ENCODE results near the gene VIPR1. TPM values are rescaled to one million over a fixed set of nuclear protein-coding genes. Genes with fewer than 3 reads are reported as not detected.
A peak's percentile ranks its signal among the peaks of the same experiment; 100 is the strongest.

Gene VIPR1
- total and polyA plus RNA-seq, 2 donors (not counting 1 experiment from before 2014, with no cell fraction given), result 0.11 TPM; not detected in 1

GRCh38 chr3:42557854-42558253 lies 55.4 kb downstream of the VIPR1 start:
- Histone ChIP-seq H3K4me1 (ENCODE audit: control insufficient read depth, extremely low read depth, insufficient read depth, low read length) (no peaks in the 10 kb centered on the region), H2AFZ (ENCODE audit: low read length) (no peak overlapping the region), H3K9ac (ENCODE audit: insufficient read depth, low read length) (no peak overlapping the region), H3K27me3 (ENCODE audit: control insufficient read depth, insufficient read depth, low read length) (no peaks in the 10 kb centered on the region), H3K4me3 (replicated peaks in 1 of 4; ENCODE audit: control extremely low read depth in 1 of 4, insufficient read depth in 1 of 4, low read depth in 3 of 4, low read length in 4 of 4) (no peak overlapping the region), H4K20me1 (ENCODE audit: control insufficient read depth, extremely low read depth, insufficient read depth, low read length) (no peaks in the 10 kb centered on the region), H3K27ac (ENCODE audit: insufficient read depth, low read length) (no peak overlapping the region), H3K4me2 (ENCODE audit: extremely low read depth, insufficient read depth, low read length) (no peak overlapping the region), H3K36me3 (ENCODE audit: control insufficient read depth, insufficient read depth, low read length) (peaks cover 7% of the 10 kb centered on the region), H3K9me3 (ENCODE audit: control insufficient read depth, insufficient read depth, low read depth, low read length) (no peaks in the 10 kb centered on the region), H3K79me2 (ENCODE audit: control insufficient read depth, insufficient read depth, low read length) (no peaks in the 10 kb centered on the region)
- no peak for TF ChIP-seq EZH2 (IDR thresholded peaks at IDR 0.05; ENCODE audit: low read length, missing control alignments)
- no peak for TF ChIP-seq CTCF (conservative IDR thresholded peaks at IDR 0.05 in 1 of 2, IDR thresholded peaks at IDR 0.05 in 1 of 2; ENCODE audit: low read depth in 1 of 2, low read length in 2 of 2)
- no peak for DNase-seq (ENCODE audit: low read depth in 2 of 2)

GRCh38 chr3:42562047-42562907 lies 59.8 kb downstream of the VIPR1 start:
- Histone ChIP-seq H3K4me3 (replicated peaks in 1 of 4; ENCODE audit: control extremely low read depth in 1 of 4, insufficient read depth in 1 of 4, low read depth in 3 of 4, low read length in 4 of 4) (no peak overlapping the region), H3K9me3 (ENCODE audit: control insufficient read depth, insufficient read depth, low read depth, low read length) (no peaks in the 10 kb centered on the region), H2AFZ (ENCODE audit: low read length) (no peak overlapping the region), H3K36me3 (ENCODE audit: control insufficient read depth, insufficient read depth, low read length) (peaks cover 4% of the 10 kb centered on the region), H4K20me1 (ENCODE audit: control insufficient read depth, extremely low read depth, insufficient read depth, low read length) (no peaks in the 10 kb centered on the region), H3K4me2 (ENCODE audit: extremely low read depth, insufficient read depth, low read length) (no peak overlapping the region), H3K4me1 (ENCODE audit: control insufficient read depth, extremely low read depth, insufficient read depth, low read length) (no peaks in the 10 kb centered on the region), H3K9ac (ENCODE audit: insufficient read depth, low read length) (no peak overlapping the region), H3K79me2 (ENCODE audit: control insufficient read depth, insufficient read depth, low read length) (no peaks in the 10 kb centered on the region), H3K27me3 (ENCODE audit: control insufficient read depth, insufficient read depth, low read length) (no peaks in the 10 kb centered on the region), H3K27ac (ENCODE audit: insufficient read depth, low read length) (no peak overlapping the region)
- no peak for TF ChIP-seq EZH2 (IDR thresholded peaks at IDR 0.05; ENCODE audit: low read length, missing control alignments)
- TF ChIP-seq CTCF (conservative IDR thresholded peaks at IDR 0.05 in 1 of 2, IDR thresholded peaks at IDR 0.05 in 1 of 2; ENCODE audit: low read depth in 1 of 2, low read length in 2 of 2), result no peak
- peak in 1 of 2 donors; percentile 17 for DNase-seq (ENCODE audit: low read depth in 2 of 2)

GRCh38 chr3:42569593-42570142 lies 67.2 kb downstream of the VIPR1 start:
- H3K4me2 ChIP-seq (ENCODE audit: extremely low read depth, insufficient read depth, low read length), result no peak overlapping the region
- H3K36me3 ChIP-seq (ENCODE audit: control insufficient read depth, insufficient read depth, low read length), result peaks cover 5% of the 10 kb centered on the region
- peaks cover 13% of the 10 kb centered on the region for H3K79me2 ChIP-seq (ENCODE audit: control insufficient read depth, insufficient read depth, low read length)
- H3K4me3 ChIP-seq (replicated peaks in 1 of 4; ENCODE audit: control extremely low read depth in 1 of 4, insufficient read depth in 1 of 4, low read depth in 3 of 4, low read length in 4 of 4), result no peak overlapping the region
- no peak overlapping the region for H2AFZ ChIP-seq (ENCODE audit: low read length)
- no peak for DNase-seq (ENCODE audit: low read depth in 2 of 2)
- H3K27ac ChIP-seq (ENCODE audit: insufficient read depth, low read length), result no peak overlapping the region
- H3K9me3 ChIP-seq (ENCODE audit: control insufficient read depth, insufficient read depth, low read depth, low read length), result no peaks in the 10 kb centered on the region
- H3K4me1 ChIP-seq (ENCODE audit: control insufficient read depth, extremely low read depth, insufficient read depth, low read length), result no peaks in the 10 kb centered on the region
- no peaks in the 10 kb centered on the region for H4K20me1 ChIP-seq (ENCODE audit: control insufficient read depth, extremely low read depth, insufficient read depth, low read length)
- H3K27me3 ChIP-seq (ENCODE audit: control insufficient read depth, insufficient read depth, low read length), result no peaks in the 10 kb centered on the region
- H3K9ac ChIP-seq (ENCODE audit: insufficient read depth, low read length), result no peak overlapping the region
- no peak for TF ChIP-seq EZH2 (IDR thresholded peaks at IDR 0.05; ENCODE audit: low read length, missing control alignments)
- TF ChIP-seq CTCF (conservative IDR thresholded peaks at IDR 0.05 in 1 of 2, IDR thresholded peaks at IDR 0.05 in 1 of 2; ENCODE audit: low read depth in 1 of 2, low read length in 2 of 2), result no peak
